Mammary epithelial cell (primary cell): ENCODE results near the gene SNN.

ENCODE experiments used
- CTCF ChIP-seq, 2 donors: IDR thresholded peaks in 1 of 2; conservative IDR thresholded peaks in 1 of 2; 2 replicates each; pipeline ENCODE4 v1.5.1; 2011 to 2012; ENCODE audit warnings: inconsistent platforms in 2 of 2, low read length in 2 of 2, mild to moderate bottlenecking in 2 of 2, control low read depth in 1 of 2, low read depth in 1 of 2; ENCODE audit not compliant: insufficient read depth in 1 of 2; ENCODE audit errors: extremely low read depth in 1 of 2
- EZH2 ChIP-seq: IDR thresholded peaks from 2 replicates; pipeline ENCODE4 v1.6.1; 2012; ENCODE audit warnings: low read length, inconsistent platforms, borderline replicate concordance

- no peak for TF ChIP-seq CTCF (conservative IDR thresholded peaks at IDR 0.05 in 1 of 2, IDR thresholded peaks at IDR 0.05 in 1 of 2; ENCODE audit: extremely low read depth in 1 of 2, insufficient read depth in 1 of 2, low read depth in 1 of 2, low read length in 2 of 2)
- TF ChIP-seq EZH2: no peak
Measured at GRCh38 chr16:11689031-11689840, 21.0 kb downstream of the SNN start.
